Hypothalamus (tissue), 51 donors: ENCODE data around the gene FOSB.

Experiments
- DNase-seq, 51 donors: peaks; one replicate each; lab custom pipeline; 2025; lab: John Stamatoyannopoulos, UW

The FOSB gene

DNA sequence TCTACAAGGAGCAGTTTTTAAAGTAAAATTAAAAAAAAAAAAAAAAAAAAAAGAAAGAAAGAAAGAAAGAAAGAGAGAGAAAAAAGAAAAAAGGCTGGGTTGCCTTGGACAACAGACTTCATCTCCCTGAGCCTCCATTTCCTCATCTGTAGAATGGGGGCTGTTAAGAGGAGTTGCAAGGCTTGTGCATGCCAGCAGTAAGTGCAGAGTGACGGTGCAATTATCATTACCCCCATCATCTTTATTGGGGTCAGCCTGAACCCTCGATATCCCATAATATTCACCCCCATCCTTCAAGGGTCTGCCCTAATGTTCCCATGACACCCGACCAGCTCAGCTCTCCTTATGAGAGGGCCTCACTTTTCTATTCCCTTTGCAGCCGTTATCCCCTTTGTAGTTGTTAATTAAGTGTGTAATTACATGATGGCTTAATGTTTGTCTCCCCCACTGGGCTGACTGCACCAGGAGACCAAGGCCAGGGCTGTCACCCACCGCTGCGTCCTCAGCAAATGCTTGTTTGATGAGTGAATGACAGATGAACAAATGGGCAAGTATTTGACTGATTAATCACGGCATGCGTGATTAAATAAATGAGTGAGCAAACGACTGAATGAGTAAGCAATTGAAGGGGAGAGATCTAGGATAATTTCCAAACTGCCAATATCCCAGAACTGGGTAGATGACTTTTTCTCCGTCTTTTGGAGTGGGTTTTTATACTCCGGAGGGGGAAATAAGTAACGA, 10.1 kb downstream of the FOSB start:
- peak in 1 of 51 donors; percentile 41 for DNase-seq

DNA sequence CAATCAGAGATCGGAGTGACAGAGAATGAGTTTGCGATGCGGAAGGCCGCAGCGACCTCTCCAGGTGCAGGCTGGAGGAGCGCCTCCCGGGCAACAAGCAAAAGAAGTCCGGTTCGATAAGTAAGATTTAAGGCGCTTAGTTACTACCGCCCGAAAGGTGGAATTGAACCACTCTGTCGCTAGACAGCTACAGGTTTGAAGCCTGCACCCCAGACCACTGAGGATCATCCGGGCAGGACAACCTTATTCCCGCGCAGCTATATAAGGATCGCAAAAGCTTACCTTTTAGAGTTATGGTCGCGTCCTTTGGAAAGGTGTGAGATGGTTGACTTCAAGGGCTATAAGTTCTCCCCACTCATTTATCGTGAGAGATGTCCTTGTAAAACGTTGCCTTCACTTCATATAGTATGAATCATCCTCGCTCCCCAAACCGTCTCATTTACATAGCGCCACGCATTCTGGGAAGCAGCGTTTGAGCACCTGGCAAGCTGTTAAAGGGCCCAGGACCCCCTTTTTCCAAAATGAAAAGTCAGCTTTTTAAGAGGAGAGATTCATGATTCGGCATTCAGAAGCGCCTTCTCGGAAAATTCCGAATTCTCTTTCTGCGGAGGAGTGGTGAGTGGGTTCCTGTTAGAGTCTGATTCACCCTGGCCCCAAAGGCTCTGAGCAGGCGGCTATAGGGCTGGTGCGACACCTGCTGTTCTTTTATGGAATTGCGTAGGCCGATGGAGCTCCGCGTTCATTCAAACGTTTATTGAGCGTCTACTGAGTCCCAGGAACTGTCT, 10.8 kb downstream of the FOSB start:
- peak in 50 of 51 donors; percentile 25 to 98 (median 76) for DNase-seq

- DNase-seq = no peak
These were observed 15.2 kb downstream of the FOSB start for GRCh38 chr19:45483033-45483432.

DNA sequence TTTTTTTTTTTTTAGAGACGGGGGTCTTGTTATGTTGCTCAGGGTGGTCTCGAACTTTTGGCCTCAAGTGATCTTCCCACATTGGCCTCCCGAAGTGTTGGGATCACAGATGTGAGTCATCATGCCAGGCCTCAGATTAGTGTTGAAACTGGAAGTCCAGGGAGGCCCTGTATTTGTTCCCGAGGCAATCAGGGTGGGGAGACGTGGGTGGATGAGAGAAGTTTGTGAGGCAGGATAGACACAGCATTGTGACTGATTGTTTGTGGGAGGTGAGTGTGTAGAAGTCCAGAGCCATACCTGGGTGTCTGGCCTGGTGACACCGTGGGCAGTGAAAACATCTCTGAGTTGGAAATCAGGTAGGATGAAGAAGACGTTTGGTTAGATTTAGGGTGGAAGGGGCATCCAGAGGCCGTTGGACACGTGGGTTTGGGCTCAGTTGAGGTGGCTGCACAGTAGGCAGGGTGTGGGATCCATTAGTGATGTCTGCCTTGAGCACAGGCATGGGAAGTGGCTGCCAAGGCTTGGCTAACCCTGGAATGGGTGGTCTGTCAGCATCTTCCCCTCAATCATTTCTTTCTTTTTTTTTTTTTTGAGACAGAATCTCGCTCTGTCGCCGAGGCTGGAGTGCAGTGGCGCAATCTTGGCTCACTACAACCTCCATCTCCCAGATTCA, 16.6 kb downstream of the FOSB start:
- no peak for DNase-seq

DNA sequence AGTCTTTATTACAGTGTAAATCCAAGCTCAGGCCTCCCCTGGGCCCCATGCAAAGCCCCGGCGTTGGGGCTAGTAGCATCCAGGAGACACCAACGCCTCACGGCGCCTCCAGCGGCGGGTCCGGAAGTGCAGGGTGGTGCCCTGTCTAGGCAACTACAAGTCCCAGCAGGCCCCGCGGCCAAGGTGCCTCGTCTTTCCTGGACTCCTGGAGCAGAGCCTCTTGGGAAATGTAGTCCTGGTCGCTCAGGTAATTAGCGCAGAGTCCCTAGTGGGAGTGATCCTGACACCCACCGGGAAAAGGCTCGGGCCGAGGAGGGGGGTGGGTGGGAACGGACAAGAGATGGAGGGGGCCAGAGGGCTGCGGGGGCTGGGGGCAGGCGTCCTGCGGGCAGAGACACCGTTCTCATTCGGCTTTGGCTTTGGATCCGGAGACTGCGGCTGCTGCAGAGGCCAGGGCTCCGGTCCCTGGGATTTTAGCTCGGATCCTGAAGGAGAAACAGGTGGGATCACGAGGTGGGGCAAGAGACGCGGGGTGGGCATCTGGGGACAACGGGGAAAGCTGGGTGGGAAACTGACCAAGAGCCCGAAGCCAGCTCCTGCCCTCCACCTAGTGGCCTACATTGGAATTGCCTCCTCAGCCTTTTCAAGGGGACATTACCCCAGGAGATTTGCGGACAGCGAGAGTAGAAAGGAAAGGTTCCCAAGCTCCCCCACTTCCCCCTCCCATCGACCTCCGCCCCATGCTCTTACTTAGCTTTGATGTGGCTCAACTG, 17.7 kb downstream of the FOSB start:
- peak; percentile 37 to 99 (median 92) for DNase-seq

- no peak for DNase-seq
These were observed 20.9 kb downstream of the FOSB start for GRCh38 chr19:45488708-45489107.

GRCh38 chr19:45489216-45489855, 21.5 kb downstream of the FOSB start:
- DNase-seq = no peak

DNA sequence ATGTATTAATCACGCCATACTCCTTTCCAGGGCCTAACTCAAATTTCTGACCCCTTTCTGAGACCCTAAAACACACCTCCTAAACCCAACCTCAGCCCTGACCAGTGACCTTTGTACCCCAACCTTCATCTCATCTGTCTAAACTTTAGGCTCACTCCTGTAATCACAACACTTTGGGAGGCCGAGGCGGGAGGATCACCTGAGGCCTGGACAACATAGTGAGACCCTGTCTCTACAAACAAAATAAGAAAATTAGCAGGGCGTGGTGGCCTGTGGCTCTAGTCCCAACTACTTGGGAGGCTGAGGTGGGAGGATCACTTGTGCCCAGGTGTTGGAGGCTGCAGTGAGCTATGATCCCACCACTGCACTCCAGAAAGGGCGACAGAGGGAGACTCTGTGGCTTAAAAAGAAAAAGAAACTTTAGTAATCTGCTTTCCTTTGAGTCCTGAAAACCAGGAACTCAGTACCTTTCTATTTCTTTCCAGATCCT, 24.4 kb downstream of the FOSB start:
- no peak for DNase-seq

DNA sequence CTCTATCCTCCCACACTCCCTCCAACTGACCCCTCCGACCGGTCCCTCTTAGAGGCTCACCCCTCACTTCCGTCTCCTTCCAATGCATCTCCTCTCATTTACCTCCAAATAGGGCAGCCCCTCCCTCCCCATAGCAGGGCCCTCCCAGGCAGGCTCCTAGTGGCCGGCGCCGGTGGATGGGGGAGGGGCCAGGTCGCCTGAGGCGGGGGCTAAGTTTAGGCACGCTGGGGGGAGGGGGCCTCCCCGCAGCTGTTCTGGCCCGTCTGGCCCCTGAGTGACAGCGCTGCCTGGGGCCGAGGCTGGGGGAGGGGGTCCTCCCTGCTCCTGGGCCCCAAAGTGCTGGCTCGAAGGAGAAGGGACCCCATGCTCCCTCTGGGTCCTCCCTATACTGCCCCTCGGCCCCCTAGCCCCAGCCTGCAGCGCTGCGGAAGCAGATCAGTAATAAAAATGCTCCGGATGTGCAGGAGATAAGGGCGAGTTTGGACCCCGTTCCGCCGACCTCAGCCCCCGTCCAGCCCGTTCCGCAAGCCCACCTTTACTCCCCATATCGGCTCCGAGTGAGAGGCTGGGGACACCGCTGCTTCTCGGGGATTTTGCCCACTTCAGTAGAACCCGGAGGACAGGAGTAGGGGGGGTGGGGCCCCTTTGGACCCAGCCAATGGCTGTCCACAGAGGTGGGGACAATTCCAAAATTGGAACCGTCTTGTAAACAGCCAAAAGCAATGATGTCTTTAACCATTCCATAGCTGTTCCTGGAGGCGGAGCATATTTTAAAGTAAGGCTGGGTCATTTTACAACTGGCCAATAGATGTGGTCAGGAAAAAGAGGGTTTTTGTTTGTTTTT, 25.1 kb downstream of the FOSB start:
- peak in 12 of 51 donors; percentile 12 to 30 (median 20) for DNase-seq

DNA sequence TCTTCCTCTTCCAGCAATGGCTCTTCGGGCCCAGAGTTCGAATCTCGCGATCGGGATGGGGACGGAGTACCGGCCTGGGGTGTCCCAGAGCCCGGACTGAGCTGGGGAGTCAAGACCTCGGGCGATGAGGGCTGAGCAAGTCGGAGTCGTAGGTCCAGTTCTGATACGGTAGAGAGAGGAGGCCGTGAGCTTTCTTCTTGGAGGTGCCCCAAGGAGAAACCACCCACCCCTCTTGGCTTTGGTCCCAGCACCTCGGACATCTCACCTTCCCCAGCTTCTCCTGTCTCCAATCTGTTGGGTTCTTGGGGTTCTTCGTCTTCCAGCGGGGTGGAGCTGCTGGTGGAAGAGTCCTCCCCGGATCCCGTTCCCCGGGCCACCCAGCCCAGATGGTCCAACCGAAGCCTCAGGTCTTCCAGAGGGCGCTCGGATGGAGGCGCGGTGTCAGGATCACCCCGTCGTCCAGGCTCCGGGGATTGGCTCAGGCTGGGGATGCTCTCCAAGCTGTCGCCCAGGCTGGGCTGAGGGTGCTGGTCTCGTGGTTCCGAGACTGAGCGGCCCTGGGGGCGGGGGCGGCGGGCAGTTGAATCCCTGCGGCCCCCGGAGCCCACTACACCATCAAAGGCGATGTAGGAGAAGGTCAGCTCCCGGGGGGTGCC, 26.6 kb downstream of the FOSB start:
- DNase-seq = no peak

DNA sequence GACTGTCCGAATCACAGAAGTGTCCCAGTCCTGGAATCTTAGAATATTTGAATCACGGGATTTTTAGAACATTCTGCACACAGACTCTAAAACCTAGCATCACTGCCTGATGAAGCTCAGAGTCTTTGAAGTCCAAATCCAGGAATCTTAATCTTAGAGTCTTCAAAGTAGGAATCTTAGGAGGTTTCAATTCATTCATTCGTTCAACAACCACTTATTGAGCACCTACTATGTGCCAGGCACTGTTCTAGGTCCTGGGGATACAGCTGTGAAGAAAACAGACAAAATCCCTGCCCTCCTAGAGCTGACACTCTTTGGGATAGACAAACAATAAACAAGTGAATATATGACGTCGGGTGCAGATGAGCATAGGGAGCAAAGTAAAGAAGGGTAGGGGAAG, 27.4 kb downstream of the FOSB start:
- no peak for DNase-seq

DNA sequence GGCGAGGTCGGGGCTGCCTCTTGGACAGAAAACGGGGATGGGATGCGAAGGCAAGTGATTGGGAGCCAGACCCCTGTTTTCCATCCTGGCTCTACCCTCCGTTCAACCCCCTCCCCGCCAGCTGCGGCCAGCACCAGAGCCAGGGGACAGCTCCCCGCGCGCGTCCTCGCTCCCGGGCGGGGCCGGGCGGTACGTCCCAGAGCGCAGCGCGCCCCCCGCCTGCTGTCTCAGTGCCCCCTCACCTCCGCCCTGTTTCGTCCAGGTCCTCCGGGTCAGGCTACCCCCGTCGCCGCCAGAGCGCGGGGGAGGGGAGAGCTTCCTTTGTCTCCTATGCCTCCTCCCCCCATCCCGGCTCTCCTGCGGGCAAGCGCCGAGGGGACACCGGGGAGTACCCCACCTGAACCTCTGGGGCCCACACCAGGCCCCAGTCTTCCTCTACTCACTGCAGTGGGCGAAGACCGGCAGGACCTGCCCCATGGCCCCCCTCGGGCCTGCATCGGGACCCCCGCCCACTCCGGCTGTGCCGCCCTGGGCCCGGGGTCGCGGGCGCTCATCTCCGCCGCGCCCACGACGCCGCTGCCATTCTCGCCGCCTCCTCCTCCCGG, 28.7 kb downstream of the FOSB start:
- DNase-seq = peak in 5 of 51 donors; percentile 25 to 42 (median 40)

- no peak for DNase-seq
These were observed 30.0 kb downstream of the FOSB start for GRCh38 chr19:45497791-45498190.

DNA sequence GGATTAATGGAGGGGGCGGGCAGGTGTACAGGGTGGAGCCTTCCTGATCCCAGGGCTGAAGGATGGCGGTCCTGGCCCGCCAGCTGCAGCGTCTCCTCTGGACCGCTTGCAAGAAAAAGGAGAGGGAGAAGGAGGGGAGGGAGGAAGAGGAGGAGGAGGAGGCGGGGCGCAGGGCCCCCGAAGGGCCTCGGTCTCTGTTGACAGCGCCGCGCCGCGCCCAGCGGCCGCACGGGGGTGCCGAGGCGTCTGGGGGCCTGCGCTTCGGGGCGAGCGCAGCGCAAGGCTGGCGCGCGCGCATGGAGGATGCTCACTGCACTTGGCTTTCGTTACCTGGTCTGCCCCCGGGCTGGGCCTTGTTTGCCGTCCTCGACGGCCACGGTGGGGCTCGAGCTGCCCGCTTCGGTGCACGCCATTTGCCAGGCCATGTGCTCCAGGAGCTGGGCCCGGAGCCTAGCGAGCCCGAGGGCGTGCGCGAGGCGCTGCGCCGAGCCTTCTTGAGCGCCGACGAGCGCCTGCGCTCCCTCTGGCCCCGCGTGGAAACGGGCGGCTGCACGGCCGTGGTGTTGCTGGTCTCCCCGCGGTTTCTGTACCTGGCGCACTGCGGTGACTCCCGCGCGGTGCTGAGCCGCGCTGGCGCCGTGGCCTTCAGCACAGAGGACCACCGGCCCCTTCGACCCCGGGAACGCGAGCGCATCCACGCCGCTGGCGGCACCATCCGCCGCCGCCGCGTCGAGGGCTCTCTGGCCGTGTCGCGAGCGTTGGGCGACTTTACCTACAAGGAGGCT, 30.8 kb downstream of the FOSB start, which contains the start of gene PPM1N:
TSS of gene PPM1N (plus strand) at position 33 of the 785 bp plus-strand sequence. CDS start at position 63, 30 bp downstream.
- DNase-seq = peak in 2 of 51 donors; percentile 14 to 37

DNA sequence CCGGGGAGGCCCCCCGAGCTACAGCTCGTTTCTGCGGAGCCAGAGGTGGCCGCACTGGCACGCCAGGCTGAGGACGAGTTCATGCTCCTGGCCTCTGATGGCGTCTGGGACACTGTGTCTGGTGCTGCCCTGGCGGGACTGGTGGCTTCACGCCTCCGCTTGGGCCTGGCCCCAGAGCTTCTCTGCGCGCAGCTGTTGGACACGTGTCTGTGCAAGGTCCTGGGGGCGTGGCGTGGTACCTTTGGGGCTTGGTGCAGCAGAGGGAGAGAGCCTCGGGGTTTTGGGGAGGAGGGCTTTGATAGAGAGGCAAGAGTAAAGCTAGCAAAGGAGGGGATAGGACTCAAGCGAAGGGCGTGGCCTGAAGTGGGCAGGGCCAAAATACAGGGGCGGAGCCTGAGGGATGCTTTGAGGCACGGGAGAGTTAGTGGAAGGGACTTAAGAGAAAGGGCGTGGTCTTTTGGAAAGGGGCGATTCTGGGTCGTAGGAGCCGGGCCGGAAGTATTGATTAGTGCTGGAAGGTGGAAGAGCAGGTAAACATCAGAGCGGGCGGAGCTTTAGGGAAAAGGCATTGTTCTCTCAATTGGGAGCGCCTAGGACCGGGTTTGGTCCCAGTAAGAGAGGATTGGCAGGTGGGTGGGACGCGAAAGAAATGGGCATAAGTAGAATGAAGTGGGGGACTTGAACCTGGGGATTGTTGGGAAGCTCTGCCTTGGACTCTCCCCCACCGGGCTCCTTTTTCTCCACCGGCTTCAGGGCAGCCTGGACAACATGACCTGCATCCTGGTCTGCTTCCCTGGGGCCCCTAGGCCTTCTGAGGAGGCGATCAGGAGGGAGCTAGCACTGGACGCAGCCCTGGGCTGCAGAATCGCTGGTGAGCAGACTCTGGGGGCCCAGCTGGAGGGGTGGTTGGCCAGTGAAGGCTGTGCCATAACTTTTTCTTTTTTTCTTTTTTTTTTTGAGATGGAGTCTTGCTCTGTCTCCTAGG, 31.7 kb downstream of the FOSB start:
- DNase-seq = peak in 3 of 51 donors; percentile 6 to 8 (median 7)
